ENCODE results near the gene SRGAP1. TPM values are rescaled to one million over a fixed set of nuclear protein-coding genes. Genes with fewer than 3 reads are reported as not detected.
"Not testable (repeated sequence)": the region's sequence is repeated elsewhere in the genome, so short reads cannot be mapped to it uniquely, and the experiment has no call there.

The SRGAP1 gene
- total RNA-seq, 6 donors from 2014 or later = 4.7 to 36.7 (median 14.0) TPM

- no peak for ATAC-seq (ENCODE audit: low FRiP score in 2 of 2)
- WGBS, 2 donors = 80 to 85% methylated on average over 3 of the region's 3 CpGs
- Histone ChIP-seq H3K4me1 (no peaks in the 10 kb centered on the region), H3K27me3 (no peaks in the 10 kb centered on the region), H3K9me3 (no peaks in the 10 kb centered on the region), H3K27ac (no peak overlapping the region), H3K36me3 (no peaks in the 10 kb centered on the region), H3K4me3 (no peak overlapping the region)
- no peak for DNase-seq
- TF ChIP-seq POLR2AphosphoS5 (IDR thresholded peaks at IDR 0.05) (no peak), CTCF (IDR thresholded peaks at IDR 0.05) (no peak), EP300 (IDR thresholded peaks at IDR 0.05) (no peak), POLR2A (IDR thresholded peaks at IDR 0.05) (no peak)
Observed at GRCh38 chr12:63836936-63837335, 7.6 kb upstream of the SRGAP1 start.

- 93 to 96% methylated on average over 9 of the region's 9 CpGs for WGBS, 2 donors
- Histone ChIP-seq H3K4me3 (no peak overlapping the region), H3K27ac (no peak overlapping the region), H3K27me3 (no peaks in the 10 kb centered on the region), H3K4me1 (peaks cover 0 to 6% (median 4%) of the 10 kb centered on the region in 4 donors), H3K9me3 (no peaks in the 10 kb centered on the region), H3K36me3 (no peaks in the 10 kb centered on the region)
- DNase-seq (no peak), ATAC-seq (ENCODE audit: low FRiP score in 2 of 2) (no peak)
- TF ChIP-seq POLR2A (IDR thresholded peaks at IDR 0.05) (no peak), CTCF (IDR thresholded peaks at IDR 0.05) (no peak)
Observed at GRCh38 chr12:63838411-63838810, 6.1 kb upstream of the SRGAP1 start.

GRCh38 chr12:63841011-63841410 is 3.5 kb upstream of the SRGAP1 start:
- Histone ChIP-seq H3K27ac (no peak overlapping the region), H3K4me1 (peaks cover 0 to 9% (median 5%) of the 10 kb centered on the region in 4 donors), H3K27me3 (no peaks in the 10 kb centered on the region), H3K4me3 (no peak overlapping the region), H3K9me3 (no peaks in the 10 kb centered on the region), H3K36me3 (no peaks in the 10 kb centered on the region)
- no peak for DNase-seq
- ATAC-seq (ENCODE audit: low FRiP score in 2 of 2) = no peak
- WGBS, 2 donors = 55 to 57% methylated on average over 3 of the region's 3 CpGs
- TF ChIP-seq POLR2AphosphoS5 (IDR thresholded peaks at IDR 0.05) = no peak

GRCh38 chr12:63841571-63841970 is 2.9 kb upstream of the SRGAP1 start:
- TF ChIP-seq EP300 (IDR thresholded peaks at IDR 0.05) (no peak), POLR2AphosphoS5 (IDR thresholded peaks at IDR 0.05) (no peak), CTCF (IDR thresholded peaks at IDR 0.05) (no peak), POLR2A (IDR thresholded peaks at IDR 0.05) (no peak)
- Histone ChIP-seq H3K27ac (no peak overlapping the region), H3K4me3 (no peak overlapping the region), H3K27me3 (no peaks in the 10 kb centered on the region), H3K36me3 (no peaks in the 10 kb centered on the region), H3K9me3 (no peaks in the 10 kb centered on the region), H3K4me1 (peaks cover 1 to 9% (median 5%) of the 10 kb centered on the region in 4 donors)
- 58 to 60% methylated on average over 4 of the region's 4 CpGs for WGBS, 2 donors
- no peak for DNase-seq
- no peak for ATAC-seq (ENCODE audit: low FRiP score in 2 of 2)

GRCh38 chr12:63842750-63843149 is 1.8 kb upstream of the SRGAP1 start:
- H3K36me3 ChIP-seq; DNase-seq; H3K9me3 ChIP-seq; H3K27me3 ChIP-seq; ATAC-seq (ENCODE audit: low FRiP score in 2 of 2); H3K4me1 ChIP-seq: not testable (repeated sequence)
- WGBS, 2 donors = 94 to 96% methylated on average over 17 of the region's 17 CpGs
- peak overlapping the region in 1 of 4 donors; percentile 80 for H3K4me3 ChIP-seq
- H3K27ac ChIP-seq = peak overlapping the region in 1 of 4 donors; percentile 88

- peaks cover 2 to 9% (median 5%) of the 10 kb centered on the region in 4 donors for H3K4me1 ChIP-seq
- TF ChIP-seq CTCF (IDR thresholded peaks at IDR 0.05) = no peak
- H3K27me3 ChIP-seq = no peaks in the 10 kb centered on the region
- DNase-seq (no peak), ATAC-seq (ENCODE audit: low FRiP score in 2 of 2) (no peak)
- no peaks in the 10 kb centered on the region for H3K9me3 ChIP-seq
- WGBS, 2 donors = 19 to 20% methylated on average over 11 to 22 of the region's 28 CpGs
- no peaks in the 10 kb centered on the region for H3K36me3 ChIP-seq
- peak overlapping the region; percentile 69 to 87 (median 82) for H3K4me3 ChIP-seq
- peak overlapping the region; percentile 88 to 92 (median 91) for H3K27ac ChIP-seq
Observed at GRCh38 chr12:63843254-63843720, 1.2 kb upstream of the SRGAP1 start.

Data from upper lobe of left lung (tissue), 6 donors.